K562 (cell line): ENCODE measurements around the gene TMCO4. TPM values are rescaled to one million over a fixed set of nuclear protein-coding genes. Genes with fewer than 3 reads are reported as not detected.

Experiments used
- ATAC-seq: fragments of 200-7000 bp; cut with Tn5 transposase; 3 replicates; pipeline ENCODE4 v1.9.1; 2020; ENCODE audit warnings: moderate library complexity
- BruUV-seq: library from RNA; stranded (reverse); fragments of 400-500 nt; replicated peaks from 2 replicates; lab custom pipeline; 2021; lab: Mats Ljungman, UMichigan
- CTCF ChIA-PET: fragments of 300-600 bp; formaldehyde crosslinking; extraction: SDS; loops from one replicate; lab custom pipeline; 2021; ENCODE audit warnings: low intra/inter-chr PET ratio; lab: Yijun Ruan, JAX
- POLR2A ChIA-PET: fragments of 300-600, 350-650 bp; sonication (Branson Sonifier 250); formaldehyde crosslinking; extraction: SDS; loops from one replicate; lab custom pipeline; 2021; ENCODE audit warnings: antibody characterized with exemption, inconsistent platforms; lab: Yijun Ruan, JAX
- DNase-seq, 4 experiments: peaks; one replicate each; pipeline versions ENCODE4 v3.0.0 to v3.0.0-alpha.2; 2011 to 2018; ENCODE audit warnings: low spot score in 3 of 4, mixed read lengths in 3 of 4; ENCODE audit errors: extremely low read depth in 1 of 4
- FAIRE-seq: peaks from 2 replicates; lab custom pipeline; 2011; peaks lifted over from hg19 to GRCh38; lab: Jason Lieb, UNC
- H2AFZ ChIP-seq: 2 replicates; pipeline ENCODE4 v1.6.0; 2011; ENCODE audit warnings: low read depth, low read length, control low read depth, inconsistent platforms
- H3K27ac ChIP-seq: fragments of 200-600 bp; 3 replicates; pipeline ENCODE4 v1.8.0; 2011; ENCODE audit warnings: low read depth, mild to moderate bottlenecking, control low read depth, inconsistent platforms, low read length, moderate library complexity, mixed read lengths; ENCODE audit errors: extremely low read depth
- H3K27me3 ChIP-seq, 2 experiments: fragments of 300-600 bp in 1 of 2; 2 replicates in 1 of 2; 3 replicates in 1 of 2; pipeline versions ENCODE4 v1.6.0 to v1.8.0; 2011; ENCODE audit warnings: inconsistent platforms in 2 of 2, low read length in 2 of 2, mild to moderate bottlenecking in 1 of 2, mixed read lengths in 1 of 2, moderate library complexity in 1 of 2; ENCODE audit not compliant: control insufficient read depth in 2 of 2, insufficient read depth in 2 of 2
- H3K36me3 ChIP-seq: fragments of 300-600 bp; 3 replicates; pipeline ENCODE4 v1.8.0; 2011; ENCODE audit warnings: mild to moderate bottlenecking, low read length, inconsistent platforms; ENCODE audit not compliant: control insufficient read depth, insufficient read depth
- H3K4me1 ChIP-seq, 2 experiments: fragments of 200-600 bp in 1 of 2; replicated peaks in 1 of 2; 2 replicates in 1 of 2; 3 replicates in 1 of 2; pipeline versions ENCODE4 v1.5.1 to v1.8.0; 2011; ENCODE audit warnings: inconsistent platforms in 2 of 2, low read length in 2 of 2, mild to moderate bottlenecking in 1 of 2, mixed read lengths in 1 of 2, moderate library complexity in 1 of 2; ENCODE audit not compliant: control insufficient read depth in 2 of 2, insufficient read depth in 2 of 2
- H3K4me2 ChIP-seq: 2 replicates; pipeline ENCODE4 v1.6.1; 2011; ENCODE audit warnings: low read length, control low read depth, inconsistent platforms, mixed read lengths; ENCODE audit not compliant: insufficient read depth
- H3K4me3 ChIP-seq: fragments of 200-600 bp; sonication (generic), shearing (Covaris generic); 2 replicates; pipeline ENCODE4 v1.5.1; 2016; ENCODE audit warnings: control low read depth, inconsistent platforms
- H3K79me2 ChIP-seq: fragments of 200-600 bp; 3 replicates; pipeline ENCODE4 v1.8.0; 2011; ENCODE audit warnings: low read length, inconsistent platforms; ENCODE audit not compliant: control insufficient read depth, insufficient read depth
- H3K9ac ChIP-seq, 2 experiments: 2 replicates each; pipeline versions ENCODE4 v1.6.0 to v1.6.1; 2011; ENCODE audit warnings: low read depth in 2 of 2, low read length in 2 of 2, control low read depth in 1 of 2, inconsistent platforms in 1 of 2, mild to moderate bottlenecking in 1 of 2, mixed read lengths in 1 of 2; ENCODE audit not compliant: insufficient read depth in 1 of 2
- H3K9me1 ChIP-seq: one replicate; pipeline ENCODE4 v1.6.0; 2011; ENCODE audit warnings: inconsistent platforms, mild to moderate bottlenecking, low read length, moderate library complexity; ENCODE audit not compliant: control insufficient read depth, insufficient read depth
- H3K9me3 ChIP-seq: replicated peaks from 2 replicates; pipeline ENCODE4 v1.5.1; 2011; ENCODE audit warnings: low read depth, low read length, inconsistent platforms; ENCODE audit not compliant: control insufficient read depth, insufficient read depth
- H4K20me1 ChIP-seq: replicated peaks from 2 replicates; pipeline ENCODE4 v1.6.1; 2011; ENCODE audit warnings: low read length, inconsistent platforms, mixed read lengths; ENCODE audit not compliant: control insufficient read depth, insufficient read depth
- C11orf30 ChIP-seq: fragments of 450-650 bp; IDR thresholded peaks from 2 replicates; pipeline ENCODE4 v1.6.1; 2016; ENCODE audit warnings: low read depth, mild to moderate bottlenecking
- GABPB1 ChIP-seq: sonication (generic); formaldehyde crosslinking; IDR thresholded peaks from 2 replicates; pipeline ENCODE4 v1.8.0; 2022; ENCODE audit warnings: mild to moderate bottlenecking, missing genetic modification reagents
- GATA2 ChIP-seq: sonication (generic); formaldehyde crosslinking; IDR thresholded peaks from 2 replicates; pipeline ENCODE4 v1.4.0; 2020; ENCODE audit warnings: mild to moderate bottlenecking, missing genetic modification reagents
- NFXL1 ChIP-seq: fragments of 450-650 bp; formaldehyde crosslinking; IDR thresholded peaks from 2 replicates; pipeline ENCODE4 v1.4.0; 2021; ENCODE audit warnings: mild to moderate bottlenecking
- SMARCE1 ChIP-seq: fragments of 450-650 bp; IDR thresholded peaks from 2 replicates; pipeline ENCODE4 v1.7.1; 2016; ENCODE audit warnings: mild to moderate bottlenecking
- TAF15 ChIP-seq: fragments of 200-400 bp; formaldehyde crosslinking; IDR thresholded peaks from 2 replicates; pipeline ENCODE4 v1.6.1; 2017; ENCODE audit warnings: mild to moderate bottlenecking, low read depth, low read length, moderate library complexity
- ZNF316 ChIP-seq: fragments of 450-650 bp; IDR thresholded peaks from 2 replicates; pipeline ENCODE4 v1.6.1; 2016
- ZNF583 ChIP-seq: fragments of 250-450 bp; sonication (Bioruptor Pico); IDR thresholded peaks from 2 replicates; pipeline ENCODE4 v1.4.0; 2020
- WGBS: fragments of 100-300 bp; shearing (Covaris generic); methylation state at CpG from one replicate; pipeline ENCODE4 v1.1.6; 2016; ENCODE audit warnings: low coverage, mixed read lengths; ENCODE audit not compliant: insufficient coverage; ENCODE audit errors: missing lambda C conversion rate; 5-methylcytosine and 5-hydroxymethylcytosine counted together
- in situ Hi-C: fragments of 300-500 bp; cut with MboI; formaldehyde crosslinking; loops from 4 replicates; pipeline ENCODE4 v1.15.0; 2018; ENCODE audit warnings: inconsistent platforms, mixed read lengths
- intact Hi-C: fragments of 100-400 bp; cut with micrococcal nuclease; formaldehyde crosslinking; loops from 2 replicates; pipeline ENCODE4 v1.14.2; 2022
- polyA plus RNA-seq, 8 experiments: library from polyadenylated mRNA; depleted of rRNA in 4 of 8; stranded (reverse) in 5 of 8; unstranded in 3 of 8; fragments of >200 nt; fragmentation: Nextera tagmentation in 2 of 8; fragmentation: Illumina TruSeq in 1 of 8; extraction: Ambion mirVana in 2 of 8; extraction: Trizol in 1 of 8; gene quantifications; 2 replicates each; pipeline versions ENCODE4 v1.2.1 to v1.2.3, GENCODE V29; 2011 to 2014; ENCODE audit warnings: inconsistent platforms in 1 of 8, missing spikeins in 1 of 8
- total RNA-seq, 7 experiments: library from RNA; depleted of rRNA in 6 of 7; stranded (reverse); fragments of >200 nt in 6 of 7; fragmentation: Illumina TruSeq in 2 of 7; extraction: Trizol in 2 of 7; gene quantifications; 2 replicates each; pipeline versions ENCODE4 v1.2.1 to v1.2.3, GENCODE V29; 2011 to 2021; ENCODE audit warnings: low replicate concordance in 1 of 7
- TF ChIP-seq, protein P1 (sequence below): fragments of 250-450 bp; sonication (Bioruptor Pico); IDR thresholded peaks from 2 replicates; pipeline ENCODE4 v1.6.1; 2021; ENCODE audit warnings: mild to moderate bottlenecking
- TF ChIP-seq, protein P2 (sequence below): sonication (generic); formaldehyde crosslinking; IDR thresholded peaks from 2 replicates; pipeline ENCODE4 v1.8.0; 2022; ENCODE audit warnings: mild to moderate bottlenecking, low read depth, missing genetic modification reagents

TMCO4 gene
- total and polyA plus RNA-seq, 9 of the 15 experiments (the other 6 are each of a cell fraction or from before 2014, with no cell fraction given) = 0.06 to 2.1 (median 1.2) TPM

DNA sequence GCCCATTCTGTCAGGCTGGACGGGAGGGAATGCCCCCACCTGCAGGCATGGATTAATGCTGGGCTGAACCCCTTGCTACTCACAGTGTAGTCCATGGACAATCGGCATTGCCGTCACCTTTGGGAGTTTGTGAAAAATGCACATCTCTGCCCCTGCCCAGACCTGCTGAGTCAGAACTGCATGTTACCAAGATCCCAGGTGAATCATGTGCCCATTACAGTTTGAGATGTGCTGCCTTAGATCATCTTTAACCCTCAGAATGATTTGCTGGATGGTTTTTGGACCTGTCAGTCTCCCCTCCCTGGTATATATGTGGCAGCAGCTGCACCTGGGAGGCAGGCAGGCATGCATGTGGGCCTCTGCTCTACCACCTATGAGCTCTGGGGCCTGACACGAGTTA lies 120.0 kb downstream of the TMCO4 start:
- intact Hi-C loops = no loop called here
- Histone ChIP-seq H3K9ac (no peak overlapping the region), H3K9me1 (no peaks in the 10 kb centered on the region), H3K27ac (no peak overlapping the region), H3K27me3 (peaks cover 20 to 38% of the 10 kb centered on the region in 2 experiments), H3K79me2 (no peaks in the 10 kb centered on the region), H3K36me3 (no peaks in the 10 kb centered on the region), H2AFZ (no peak overlapping the region), H3K4me1 (peaks cover 0 to 9% of the 10 kb centered on the region in 2 experiments; a peak in 1 of 5 replicates), H3K4me2 (no peak overlapping the region), H3K4me3 (no peak overlapping the region), H4K20me1 (peaks cover 36% of the 10 kb centered on the region), H3K9me3 (no peaks in the 10 kb centered on the region)
- in situ Hi-C loops = no loop called here
- WGBS = 2% methylated on average over 4 of the region's 4 CpGs
- no TSS peak for BruUV-seq
- no peak for FAIRE-seq
- TF ChIP-seq NFXL1 (CRISPR knock-in tag) = no peak
- TF ChIP-seq ZNF316 = peak; percentile 65
- TF ChIP-seq C11orf30 = peak; percentile 44; the same call in 1 of the 2 replicates
- TF ChIP-seq, protein P1, sequence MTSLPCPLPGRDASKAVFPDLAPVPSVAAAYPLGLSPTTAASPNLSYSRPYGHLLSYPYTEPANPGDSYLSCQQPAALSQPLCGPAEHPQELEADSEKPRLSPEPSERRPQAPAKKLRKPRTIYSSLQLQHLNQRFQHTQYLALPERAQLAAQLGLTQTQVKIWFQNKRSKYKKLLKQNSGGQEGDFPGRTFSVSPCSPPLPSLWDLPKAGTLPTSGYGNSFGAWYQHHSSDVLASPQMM (CRISPR knock-in tag) = no peak
- ChIA-PET CTCF (no interaction called here), POLR2A (no interaction called here)
- no peak for DNase-seq
- no peak for ATAC-seq

DNA sequence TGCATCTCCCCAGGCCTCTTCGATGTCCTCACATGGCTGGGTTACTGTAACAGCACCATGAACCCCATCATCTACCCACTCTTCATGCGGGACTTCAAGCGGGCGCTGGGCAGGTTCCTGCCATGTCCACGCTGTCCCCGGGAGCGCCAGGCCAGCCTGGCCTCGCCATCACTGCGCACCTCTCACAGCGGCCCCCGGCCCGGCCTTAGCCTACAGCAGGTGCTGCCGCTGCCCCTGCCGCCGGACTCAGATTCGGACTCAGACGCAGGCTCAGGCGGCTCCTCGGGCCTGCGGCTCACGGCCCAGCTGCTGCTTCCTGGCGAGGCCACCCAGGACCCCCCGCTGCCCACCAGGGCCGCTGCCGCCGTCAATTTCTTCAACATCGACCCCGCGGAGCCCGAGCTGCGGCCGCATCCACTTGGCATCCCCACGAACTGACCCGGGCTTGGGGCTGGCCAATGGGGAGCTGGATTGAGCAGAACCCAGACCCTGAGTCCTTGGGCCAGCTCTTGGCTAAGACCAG lies 120.7 kb downstream of the TMCO4 start:
- H3K9me1 ChIP-seq = no peaks in the 10 kb centered on the region
- H3K4me1 ChIP-seq = peaks cover 0 to 9% of the 10 kb centered on the region in 2 experiments; a peak in 1 of 5 replicates
- BruUV-seq = no TSS peak
- H3K9me3 ChIP-seq = no peaks in the 10 kb centered on the region
- H3K9ac ChIP-seq = no peak overlapping the region
- DNase-seq (no peak), ATAC-seq (no peak), FAIRE-seq (no peak)
- no peaks in the 10 kb centered on the region for H3K79me2 ChIP-seq
- ChIA-PET POLR2A (interaction anchor here (0.6 to 1.4 kb wide), 2 partner anchors 24 to 81 kb away, joined by 3 read pairs; no protein-coding TSS in a partner anchor), CTCF (no interaction called here)
- under 1% methylated on average over 34 of the region's 34 CpGs for WGBS
- in situ Hi-C loops = no loop called here
- no peak overlapping the region for H3K4me2 ChIP-seq
- intact Hi-C loops = no loop called here
- no peak overlapping the region for H3K27ac ChIP-seq
- peaks cover 38% of the 10 kb centered on the region for H4K20me1 ChIP-seq
- H3K36me3 ChIP-seq = no peaks in the 10 kb centered on the region
- no peak overlapping the region for H3K4me3 ChIP-seq
- peaks cover 20 to 32% of the 10 kb centered on the region in 2 experiments for H3K27me3 ChIP-seq
- TF ChIP-seq TAF15 (no peak), GATA2 (CRISPR knock-in tag) (no peak), SMARCE1 (no peak), ZNF583 (no peak), GABPB1 (no peak)
- TF ChIP-seq, protein P2, sequence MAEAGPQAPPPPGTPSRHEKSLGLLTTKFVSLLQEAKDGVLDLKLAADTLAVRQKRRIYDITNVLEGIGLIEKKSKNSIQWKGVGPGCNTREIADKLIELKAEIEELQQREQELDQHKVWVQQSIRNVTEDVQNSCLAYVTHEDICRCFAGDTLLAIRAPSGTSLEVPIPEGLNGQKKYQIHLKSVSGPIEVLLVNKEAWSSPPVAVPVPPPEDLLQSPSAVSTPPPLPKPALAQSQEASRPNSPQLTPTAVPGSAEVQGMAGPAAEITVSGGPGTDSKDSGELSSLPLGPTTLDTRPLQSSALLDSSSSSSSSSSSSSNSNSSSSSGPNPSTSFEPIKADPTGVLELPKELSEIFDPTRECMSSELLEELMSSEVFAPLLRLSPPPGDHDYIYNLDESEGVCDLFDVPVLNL (CRISPR knock-in tag) = no peak
- no peak overlapping the region for H2AFZ ChIP-seq
